Stomach (tissue), 9 donors: Measurements from ENCODE around the gene SYNE2. TPM values are rescaled to one million over a fixed set of nuclear protein-coding genes. Genes with fewer than 3 reads are reported as not detected.

Experiments used
- DNase-seq, 2 donors: peaks; one replicate each; pipeline versions ENCODE4 v3.0.0 to v3.0.0-alpha.2; 2013 to 2019
- H3K27ac ChIP-seq, 5 donors: fragments of 200-600 bp in 4 of 5; sonication (generic) in 4 of 5; one replicate each; pipeline ENCODE4 v1.5.1; 2013 to 2019; ENCODE audit warnings: mild to moderate bottlenecking in 1 of 5, moderate library complexity in 1 of 5
- H3K27me3 ChIP-seq, 3 donors: fragments of 200-600 bp; sonication (generic); one replicate each; pipeline ENCODE4 v1.5.1; 2017 to 2019; ENCODE audit warnings: mixed run types in 1 of 3
- H3K36me3 ChIP-seq, 4 donors: fragments of 200-600 bp; sonication (generic); 1 replicate in 3 of 4; 2 replicates in 1 of 4; pipeline ENCODE4 v1.5.1; 2016 to 2019
- H3K4me1 ChIP-seq, 4 donors: fragments of 200-600 bp; sonication (generic); one replicate each; pipeline ENCODE4 v1.5.1; 2016 to 2019
- H3K4me3 ChIP-seq, 4 donors: fragments of 200-600 bp; sonication (generic) in 3 of 4; one replicate each; pipeline ENCODE4 v1.5.1; 2016 to 2019; ENCODE audit warnings: mild to moderate bottlenecking in 1 of 4
- H3K9me3 ChIP-seq, 4 donors: fragments of 200-600 bp; sonication (generic); one replicate each; pipeline ENCODE4 v1.5.1; 2016 to 2019
- CTCF ChIP-seq, 7 experiments: fragments of 450-650 bp in 4 of 7; fragments of 200-600 bp in 3 of 7; sonication (generic) in 3 of 7; IDR thresholded peaks; one replicate each; pipeline ENCODE4 v1.5.1; 2016 to 2019; ENCODE audit warnings: antibody characterized with exemption in 7 of 7, control low read depth in 2 of 7, mild to moderate bottlenecking in 1 of 7
- EP300 ChIP-seq: sonication (generic); formaldehyde crosslinking; IDR thresholded peaks from one replicate; pipeline ENCODE4 v1.6.1; 2017; ENCODE audit warnings: antibody characterized with exemption
- POLR2A ChIP-seq, 4 donors: fragments of 450-650 bp; IDR thresholded peaks; one replicate each; pipeline ENCODE4 v1.6.1; 2016; ENCODE audit warnings: antibody characterized with exemption in 4 of 4, control low read depth in 2 of 4, mild to moderate bottlenecking in 1 of 4, moderate library complexity in 1 of 4
- POLR2AphosphoS5 ChIP-seq, 3 donors: sonication (generic); formaldehyde crosslinking; IDR thresholded peaks; one replicate each; pipeline ENCODE4 v1.6.1; 2016; ENCODE audit warnings: antibody characterized with exemption in 3 of 3
- WGBS, 5 donors: extraction: QIAGEN DNeasy Blood & Tissue Kit in 3 of 5; methylation state at CpG; one replicate each; pipeline versions ENCODE4 v1.1.5 to v1.1.7; 2013 to 2018; 5-methylcytosine and 5-hydroxymethylcytosine counted together
- intact Hi-C: fragments of 100-400 bp; cut with DNase I; formaldehyde crosslinking; loops from one replicate; pipeline ENCODE4 v1.15.1; 2023; ENCODE audit warnings: low total_unique reads
- polyA plus RNA-seq, 3 donors: library from polyadenylated mRNA; stranded (reverse); fragments of 200-250 nt; gene quantifications; one replicate each; pipeline ENCODE4 v1.2.3, GENCODE V29; 2013
- total RNA-seq, 5 donors: library from RNA; depleted of rRNA; stranded (reverse); fragments of >200 nt; gene quantifications; one replicate each; pipeline versions ENCODE4 v1.1.0 to v1.2.3, GENCODE V29; 2014 to 2016
- donor health status: healthy with polysubstance abuse.
- donor health status: Bipolar disorder and iron deficiency.
- donor health status: healthy.

SYNE2 gene
- total and polyA plus RNA-seq, 8 donors = 14.4 to 280 (median 120) TPM

- DNase-seq = no peak
- Histone ChIP-seq H3K27me3 (no peaks in the 10 kb centered on the region), H3K4me1 (no peaks in the 10 kb centered on the region), H3K36me3 (peaks cover 0 to 59% (median 50%) of the 10 kb centered on the region in 4 donors), H3K9me3 (no peaks in the 10 kb centered on the region), H3K27ac (no peak overlapping the region), H3K4me3 (no peak overlapping the region)
- 78 to 90% (median 81%) methylated on average over 1 of the region's 1 CpG for WGBS, 5 donors
- TF ChIP-seq POLR2A (IDR thresholded peaks at IDR 0.05) (no peak), POLR2AphosphoS5 (IDR thresholded peaks at IDR 0.05) (no peak), EP300 (no peak), CTCF (IDR thresholded peaks at IDR 0.05) (no peak)
- intact Hi-C loops = no loop called here
Observed at GRCh38 chr14:64061115-64061514, 208.3 kb downstream of the SYNE2 start.

GRCh38 chr14:64061706-64062105 is 208.9 kb downstream of the SYNE2 start:
- WGBS, 5 donors = 90 to 100% (median 97%) methylated on average over 1 of the region's 1 CpG

GRCh38 chr14:64062381-64063115 is 209.7 kb downstream of the SYNE2 start:
- no peak overlapping the region for H3K4me3 ChIP-seq
- no peaks in the 10 kb centered on the region for H3K4me1 ChIP-seq
- H3K27me3 ChIP-seq = no peaks in the 10 kb centered on the region
- DNase-seq = no peak
- intact Hi-C loops = no loop called here
- no peaks in the 10 kb centered on the region for H3K9me3 ChIP-seq
- H3K36me3 ChIP-seq = peaks cover 0 to 63% (median 51%) of the 10 kb centered on the region in 4 donors
- 82 to 91% (median 86%) methylated on average over 7 of the region's 7 CpGs for WGBS, 5 donors
- H3K27ac ChIP-seq = no peak overlapping the region
- TF ChIP-seq CTCF (IDR thresholded peaks at IDR 0.05) (no peak), POLR2A (IDR thresholded peaks at IDR 0.05) (no peak), EP300 (no peak), POLR2AphosphoS5 (IDR thresholded peaks at IDR 0.05) (no peak)

More at GRCh38 chr14:64061706-64062105, 208.9 kb downstream of the SYNE2 start:
- TF ChIP-seq CTCF (IDR thresholded peaks at IDR 0.05) (no peak), POLR2A (IDR thresholded peaks at IDR 0.05) (no peak), POLR2AphosphoS5 (IDR thresholded peaks at IDR 0.05) (no peak), EP300 (no peak)
- peaks cover 0 to 59% (median 50%) of the 10 kb centered on the region in 4 donors for H3K36me3 ChIP-seq
- H3K4me3 ChIP-seq = no peak overlapping the region
- H3K27me3 ChIP-seq = no peaks in the 10 kb centered on the region
- H3K9me3 ChIP-seq = no peaks in the 10 kb centered on the region
- H3K4me1 ChIP-seq = no peaks in the 10 kb centered on the region
- intact Hi-C loops = no loop called here
- DNase-seq = no peak
- H3K27ac ChIP-seq = no peak overlapping the region

- 92 to 98% (median 94%) methylated on average over 2 of the region's 2 CpGs for WGBS, 5 donors
- intact Hi-C loops = no loop called here
- no peaks in the 10 kb centered on the region for H3K9me3 ChIP-seq
- H3K27ac ChIP-seq = no peak overlapping the region
- DNase-seq = no peak
- H3K36me3 ChIP-seq = peaks cover 0 to 61% (median 50%) of the 10 kb centered on the region in 4 donors
- H3K4me1 ChIP-seq = no peaks in the 10 kb centered on the region
- no peak for TF ChIP-seq EP300
- H3K4me3 ChIP-seq = no peak overlapping the region
- H3K27me3 ChIP-seq = no peaks in the 10 kb centered on the region
Observed at GRCh38 chr14:64064447-64064846, 211.6 kb downstream of the SYNE2 start.
